WTC11 (cell line): Measurements from ENCODE around the gene CLEC20A.

ENCODE experiments used
- TF ChIP-seq, protein P1 (sequence below): fragments of 200-600 bp; IDR thresholded peaks from 2 replicates; pipeline ENCODE4 v1.8.0; 2022; ENCODE audit warnings: antibody characterized with exemption
- TF ChIP-seq, protein P2 (sequence below): sonication (generic); formaldehyde crosslinking; conservative IDR thresholded peaks from 2 replicates; pipeline ENCODE4 v1.8.1; 2023; ENCODE audit warnings: mild to moderate bottlenecking, low read depth, missing genetic modification reagents, moderate library complexity

DNA sequence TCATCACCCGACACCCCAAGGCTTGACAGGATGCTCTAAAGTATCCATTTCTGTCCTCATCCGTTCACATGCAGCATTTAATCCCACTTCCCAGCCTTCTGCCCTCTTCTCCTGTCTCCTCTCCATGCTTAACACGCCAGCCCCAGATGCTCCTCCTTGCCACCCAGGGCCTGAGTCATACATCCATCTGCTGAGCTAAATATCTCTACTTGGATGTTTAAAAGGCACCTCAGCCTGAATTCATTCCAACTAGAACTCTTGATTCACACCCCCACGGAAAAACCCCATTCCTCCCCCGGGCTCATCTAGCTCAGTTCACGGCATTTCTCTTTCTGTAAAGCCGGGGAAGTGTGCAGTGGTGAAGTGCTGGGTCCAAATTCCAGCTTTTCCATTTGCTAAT is 43.9 kb upstream of the CLEC20A start:
- TF ChIP-seq, protein P1, sequence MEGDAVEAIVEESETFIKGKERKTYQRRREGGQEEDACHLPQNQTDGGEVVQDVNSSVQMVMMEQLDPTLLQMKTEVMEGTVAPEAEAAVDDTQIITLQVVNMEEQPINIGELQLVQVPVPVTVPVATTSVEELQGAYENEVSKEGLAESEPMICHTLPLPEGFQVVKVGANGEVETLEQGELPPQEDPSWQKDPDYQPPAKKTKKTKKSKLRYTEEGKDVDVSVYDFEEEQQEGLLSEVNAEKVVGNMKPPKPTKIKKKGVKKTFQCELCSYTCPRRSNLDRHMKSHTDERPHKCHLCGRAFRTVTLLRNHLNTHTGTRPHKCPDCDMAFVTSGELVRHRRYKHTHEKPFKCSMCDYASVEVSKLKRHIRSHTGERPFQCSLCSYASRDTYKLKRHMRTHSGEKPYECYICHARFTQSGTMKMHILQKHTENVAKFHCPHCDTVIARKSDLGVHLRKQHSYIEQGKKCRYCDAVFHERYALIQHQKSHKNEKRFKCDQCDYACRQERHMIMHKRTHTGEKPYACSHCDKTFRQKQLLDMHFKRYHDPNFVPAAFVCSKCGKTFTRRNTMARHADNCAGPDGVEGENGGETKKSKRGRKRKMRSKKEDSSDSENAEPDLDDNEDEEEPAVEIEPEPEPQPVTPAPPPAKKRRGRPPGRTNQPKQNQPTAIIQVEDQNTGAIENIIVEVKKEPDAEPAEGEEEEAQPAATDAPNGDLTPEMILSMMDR: no peak
- TF ChIP-seq, protein P2, sequence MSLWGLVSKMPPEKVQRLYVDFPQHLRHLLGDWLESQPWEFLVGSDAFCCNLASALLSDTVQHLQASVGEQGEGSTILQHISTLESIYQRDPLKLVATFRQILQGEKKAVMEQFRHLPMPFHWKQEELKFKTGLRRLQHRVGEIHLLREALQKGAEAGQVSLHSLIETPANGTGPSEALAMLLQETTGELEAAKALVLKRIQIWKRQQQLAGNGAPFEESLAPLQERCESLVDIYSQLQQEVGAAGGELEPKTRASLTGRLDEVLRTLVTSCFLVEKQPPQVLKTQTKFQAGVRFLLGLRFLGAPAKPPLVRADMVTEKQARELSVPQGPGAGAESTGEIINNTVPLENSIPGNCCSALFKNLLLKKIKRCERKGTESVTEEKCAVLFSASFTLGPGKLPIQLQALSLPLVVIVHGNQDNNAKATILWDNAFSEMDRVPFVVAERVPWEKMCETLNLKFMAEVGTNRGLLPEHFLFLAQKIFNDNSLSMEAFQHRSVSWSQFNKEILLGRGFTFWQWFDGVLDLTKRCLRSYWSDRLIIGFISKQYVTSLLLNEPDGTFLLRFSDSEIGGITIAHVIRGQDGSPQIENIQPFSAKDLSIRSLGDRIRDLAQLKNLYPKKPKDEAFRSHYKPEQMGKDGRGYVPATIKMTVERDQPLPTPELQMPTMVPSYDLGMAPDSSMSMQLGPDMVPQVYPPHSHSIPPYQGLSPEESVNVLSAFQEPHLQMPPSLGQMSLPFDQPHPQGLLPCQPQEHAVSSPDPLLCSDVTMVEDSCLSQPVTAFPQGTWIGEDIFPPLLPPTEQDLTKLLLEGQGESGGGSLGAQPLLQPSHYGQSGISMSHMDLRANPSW: no peak
